ENCODE measurements around the gene PEAK1.
"Not testable (repeated sequence)": the region's sequence is repeated elsewhere in the genome, so short reads cannot be mapped to it uniquely, and the experiment has no call there.

PEAK1 gene

DNA sequence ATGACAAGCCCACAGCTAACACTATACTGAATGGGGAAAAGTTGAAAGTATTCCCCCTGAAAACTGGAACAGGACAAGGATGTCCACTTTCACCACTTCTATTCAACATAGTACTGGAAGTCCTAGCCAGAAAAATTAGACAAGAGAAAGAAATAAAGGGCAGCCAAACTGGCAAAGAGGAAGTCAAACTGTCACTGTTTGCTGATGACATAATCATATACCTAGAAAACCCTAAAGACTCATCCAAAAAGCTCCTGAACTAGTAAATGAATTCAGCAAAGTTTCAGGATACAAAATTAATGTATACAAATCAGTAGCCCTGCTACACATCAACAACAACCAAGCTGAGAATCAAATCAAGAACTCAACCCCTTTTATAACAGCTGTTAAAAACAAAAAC, 146.8 kb downstream of the PEAK1 start:
- not testable (repeated sequence) for ATAC-seq (replicated peaks); H3K9me3 Mint-ChIP-seq; DNase-seq; H3K27me3 Mint-ChIP-seq; H3K27ac Mint-ChIP-seq; H3K4me3 Mint-ChIP-seq
- H3K36me3 Mint-ChIP-seq = peaks cover 26 to 54% of the 10 kb centered on the region in 2 donors
- H3K4me1 Mint-ChIP-seq = peaks cover 17 to 33% of the 10 kb centered on the region in 2 donors

DNA sequence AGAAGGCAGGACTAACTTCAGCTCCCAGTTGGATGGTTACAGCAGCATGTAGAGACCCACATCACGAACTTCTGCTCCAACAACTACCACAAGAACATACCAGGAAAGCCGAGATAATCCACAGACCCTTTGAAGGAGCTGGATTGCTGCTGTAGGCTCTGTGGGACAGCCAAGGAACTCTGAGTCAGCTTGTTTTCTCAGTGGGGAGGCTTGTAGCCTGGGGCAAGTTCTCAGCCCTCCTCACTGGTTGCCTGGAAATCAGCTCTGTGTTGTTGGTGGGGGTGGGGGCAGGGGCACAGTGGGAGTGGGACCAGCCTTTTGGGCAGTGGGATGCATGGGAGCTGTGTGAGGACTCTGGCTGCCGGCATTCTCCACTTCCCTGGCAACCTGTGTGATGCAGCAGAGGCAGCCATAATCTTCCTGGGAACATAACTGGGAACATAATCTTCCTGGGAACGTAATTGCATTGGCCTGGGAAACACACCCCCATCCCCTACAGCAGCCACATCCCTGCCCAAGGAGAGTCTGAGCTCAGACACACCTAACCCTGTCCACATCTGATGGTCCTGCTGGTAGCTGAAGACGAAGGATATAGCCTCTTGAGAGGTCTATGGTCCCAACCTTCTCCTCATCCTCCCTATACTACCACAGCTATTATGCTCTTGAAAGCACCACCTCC, 153.1 kb downstream of the PEAK1 start:
- ATAC-seq (replicated peaks) (no peak), DNase-seq (no peak)
- Mint-ChIP-seq H3K9me3 (peaks cover 5 to 6% of the 10 kb centered on the region in 2 donors), H3K4me1 (peaks cover 1 to 2% of the 10 kb centered on the region in 2 donors), H3K27me3 (no peaks in the 10 kb centered on the region), H3K27ac (no peak overlapping the region), H3K36me3 (peaks cover 42 to 53% of the 10 kb centered on the region in 2 donors), H3K4me3 (no peak overlapping the region)

GRCh38 chr15:77255385-77255784, 164.5 kb downstream of the PEAK1 start:
- no peak overlapping the region for H3K27ac Mint-ChIP-seq
- H3K4me3 Mint-ChIP-seq = no peak overlapping the region
- peaks cover 0 to 2% of the 10 kb centered on the region in 2 donors for H3K9me3 Mint-ChIP-seq
- peaks cover 0 to 1% of the 10 kb centered on the region in 2 donors for H3K4me1 Mint-ChIP-seq
- H3K27me3 Mint-ChIP-seq = no peaks in the 10 kb centered on the region
- ATAC-seq (replicated peaks) = no peak
- DNase-seq = no peak
- H3K36me3 Mint-ChIP-seq = peaks cover 6 to 11% of the 10 kb centered on the region in 2 donors

DNA sequence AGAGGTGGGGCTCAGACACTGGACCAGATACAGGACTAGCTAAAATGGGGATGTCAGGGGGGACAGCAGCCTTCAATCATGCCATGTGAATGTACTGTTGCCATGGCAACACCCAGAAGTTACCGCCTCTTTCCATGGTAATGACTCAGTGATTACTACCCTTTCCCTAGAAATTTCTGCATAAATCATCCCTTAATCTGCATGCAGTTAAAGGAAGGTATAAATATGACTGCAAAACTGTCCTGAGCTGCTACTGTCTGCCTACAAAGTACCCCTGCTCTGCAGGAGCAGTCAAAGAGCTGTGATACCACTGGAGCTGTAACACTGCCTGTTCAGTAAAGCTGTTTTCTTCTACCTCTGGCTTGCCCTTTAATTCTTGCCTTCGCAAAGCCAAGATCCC, 168.2 kb downstream of the PEAK1 start:
- Mint-ChIP-seq H3K36me3 (peaks cover 10 to 13% of the 10 kb centered on the region in 2 donors), H3K4me3 (no peak overlapping the region), H3K9me3 (no peaks in the 10 kb centered on the region), H3K27ac (no peak overlapping the region), H3K4me1 (peaks cover 0 to 1% of the 10 kb centered on the region in 2 donors), H3K27me3 (no peaks in the 10 kb centered on the region)
- DNase-seq (no peak), ATAC-seq (replicated peaks) (no peak)

- no peaks in the 10 kb centered on the region for H3K9me3 Mint-ChIP-seq
- ATAC-seq (replicated peaks) = no peak
- peaks cover 15 to 20% of the 10 kb centered on the region in 2 donors for H3K36me3 Mint-ChIP-seq
- peaks cover 5 to 18% of the 10 kb centered on the region in 2 donors for H3K4me1 Mint-ChIP-seq
- no peak overlapping the region for H3K27ac Mint-ChIP-seq
- no peak for DNase-seq
- no peaks in the 10 kb centered on the region for H3K27me3 Mint-ChIP-seq
- H3K4me3 Mint-ChIP-seq = no peak overlapping the region
Observed at GRCh38 chr15:77247116-77247515, 172.8 kb downstream of the PEAK1 start.

- Mint-ChIP-seq H3K4me1 (peaks cover 5 to 18% of the 10 kb centered on the region in 2 donors), H3K27me3 (no peaks in the 10 kb centered on the region), H3K36me3 (peaks cover 12 to 19% of the 10 kb centered on the region in 2 donors), H3K27ac (no peak overlapping the region), H3K4me3 (no peak overlapping the region), H3K9me3 (no peaks in the 10 kb centered on the region)
- ATAC-seq (replicated peaks) (no peak), DNase-seq (no peak)
Observed at GRCh38 chr15:77243716-77244401, 176.0 kb downstream of the PEAK1 start.

- DNase-seq (no peak), ATAC-seq (replicated peaks) (no peak)
- H3K9me3 Mint-ChIP-seq = no peaks in the 10 kb centered on the region
- H3K4me1 Mint-ChIP-seq = peaks cover 5 to 18% of the 10 kb centered on the region in 2 donors
- no peak overlapping the region for H3K4me3 Mint-ChIP-seq
- no peaks in the 10 kb centered on the region for H3K27me3 Mint-ChIP-seq
- H3K27ac Mint-ChIP-seq = no peak overlapping the region
- H3K36me3 Mint-ChIP-seq = peaks cover 13 to 23% of the 10 kb centered on the region in 2 donors
Observed at GRCh38 chr15:77243135-77243534, 176.8 kb downstream of the PEAK1 start.

DNA sequence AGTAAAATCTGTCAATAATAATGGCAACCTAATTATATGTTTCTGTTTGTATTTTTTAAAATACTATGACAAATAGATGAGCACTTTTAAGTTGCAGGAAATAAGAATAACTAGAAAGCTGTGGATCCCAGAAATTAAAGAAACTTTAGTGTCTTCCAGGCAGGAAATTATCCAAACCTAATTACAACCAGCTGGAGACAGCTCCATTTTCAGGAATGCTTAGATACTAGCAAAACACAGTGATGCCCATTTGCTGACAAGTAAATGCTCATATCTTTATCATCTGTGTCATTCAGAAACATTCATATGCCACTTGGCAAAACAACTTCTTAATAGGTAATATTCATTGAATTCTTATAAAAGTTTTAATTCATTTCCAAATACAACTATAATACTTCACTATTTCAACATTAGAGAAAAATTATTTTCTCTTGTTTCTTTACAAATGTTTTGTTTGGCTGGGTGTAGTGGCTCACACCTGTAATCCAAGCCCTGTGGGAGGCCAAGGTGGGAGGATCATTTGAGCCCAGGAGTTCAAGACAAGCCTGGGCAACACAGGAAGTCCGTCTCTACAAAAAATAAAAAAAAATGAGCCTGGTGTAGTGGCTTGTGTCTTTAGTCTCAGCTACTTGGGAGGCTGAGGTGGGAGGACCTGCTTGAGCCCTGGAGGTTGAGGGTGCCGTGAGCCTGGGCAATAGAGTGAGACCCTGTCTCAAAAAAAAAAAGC, 179.9 kb downstream of the PEAK1 start:
- ATAC-seq (replicated peaks) (no peak), DNase-seq (no peak)
- no peaks in the 10 kb centered on the region for H3K27me3 Mint-ChIP-seq
- peaks cover 3 to 9% of the 10 kb centered on the region in 2 donors for H3K9me3 Mint-ChIP-seq
- no peak overlapping the region for H3K27ac Mint-ChIP-seq
- H3K4me3 Mint-ChIP-seq = no peak overlapping the region
- peaks cover 30 to 42% of the 10 kb centered on the region in 2 donors for H3K36me3 Mint-ChIP-seq
- peaks cover 7 to 17% of the 10 kb centered on the region in 2 donors for H3K4me1 Mint-ChIP-seq

GRCh38 chr15:77235566-77235965, 184.3 kb downstream of the PEAK1 start:
- Mint-ChIP-seq H3K27me3 (no peaks in the 10 kb centered on the region), H3K4me1 (peaks cover 14 to 21% of the 10 kb centered on the region in 2 donors), H3K9me3 (peaks cover 6 to 11% of the 10 kb centered on the region in 2 donors), H3K27ac (no peak overlapping the region), H3K36me3 (peaks cover 33 to 44% of the 10 kb centered on the region in 2 donors), H3K4me3 (no peak overlapping the region)
- ATAC-seq (replicated peaks) = no peak
- DNase-seq = no peak

GRCh38 chr15:77228828-77229227, 191.1 kb downstream of the PEAK1 start:
- Mint-ChIP-seq H3K9me3 (peaks cover 0 to 1% of the 10 kb centered on the region in 2 donors), H3K4me1 (peaks cover 12 to 36% of the 10 kb centered on the region in 2 donors), H3K36me3 (peaks cover 8 to 13% of the 10 kb centered on the region in 2 donors), H3K4me3 (no peak overlapping the region), H3K27ac (no peak overlapping the region), H3K27me3 (no peaks in the 10 kb centered on the region)
- ATAC-seq (replicated peaks) (no peak), DNase-seq (no peak)

DNA sequence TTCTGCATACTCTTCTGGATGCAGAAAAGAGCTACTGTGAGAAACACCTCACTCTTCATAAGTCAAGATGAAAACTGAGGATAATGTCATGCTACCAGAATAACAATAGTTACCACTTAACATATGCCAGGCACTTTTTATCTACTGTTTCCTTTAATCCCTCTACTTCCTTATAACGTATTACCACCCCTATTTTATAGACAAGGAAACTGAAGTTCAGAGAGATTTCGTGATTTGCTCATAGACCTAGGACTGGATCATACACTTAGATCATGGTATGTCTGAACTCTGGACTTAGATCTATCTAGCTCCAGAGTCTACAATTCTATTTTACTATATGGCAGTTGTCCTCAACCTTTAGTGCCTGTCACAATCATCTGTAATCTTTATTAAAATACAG, 193.3 kb downstream of the PEAK1 start:
- no peaks in the 10 kb centered on the region for H3K27me3 Mint-ChIP-seq
- ATAC-seq (replicated peaks) (no peak), DNase-seq (no peak)
- H3K27ac Mint-ChIP-seq = no peak overlapping the region
- H3K4me1 Mint-ChIP-seq = peaks cover 5 to 18% of the 10 kb centered on the region in 2 donors
- H3K4me3 Mint-ChIP-seq = no peak overlapping the region
- H3K9me3 Mint-ChIP-seq = peaks cover 0 to 1% of the 10 kb centered on the region in 2 donors
- peaks cover 2 to 7% of the 10 kb centered on the region in 2 donors for H3K36me3 Mint-ChIP-seq

DNA sequence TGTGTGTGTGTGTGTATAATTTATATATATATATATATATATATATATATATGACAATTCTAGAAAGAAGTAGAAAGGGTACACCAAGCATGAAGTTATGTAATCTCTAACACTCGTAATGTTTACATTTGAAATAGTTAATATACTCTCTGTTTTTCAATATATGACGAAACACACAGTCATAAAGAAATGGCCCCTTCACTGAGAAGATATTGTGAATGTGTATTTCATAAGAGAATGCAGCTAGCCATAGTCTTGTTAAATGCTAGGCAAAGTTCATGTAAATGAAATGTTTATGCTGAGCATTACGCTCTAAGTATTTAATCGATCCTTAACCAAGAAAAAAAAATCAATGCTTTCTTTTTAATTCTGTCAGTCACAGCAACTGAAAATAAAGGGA, 194.3 kb downstream of the PEAK1 start:
- no peak for DNase-seq
- H3K27ac Mint-ChIP-seq = no peak overlapping the region

DNA sequence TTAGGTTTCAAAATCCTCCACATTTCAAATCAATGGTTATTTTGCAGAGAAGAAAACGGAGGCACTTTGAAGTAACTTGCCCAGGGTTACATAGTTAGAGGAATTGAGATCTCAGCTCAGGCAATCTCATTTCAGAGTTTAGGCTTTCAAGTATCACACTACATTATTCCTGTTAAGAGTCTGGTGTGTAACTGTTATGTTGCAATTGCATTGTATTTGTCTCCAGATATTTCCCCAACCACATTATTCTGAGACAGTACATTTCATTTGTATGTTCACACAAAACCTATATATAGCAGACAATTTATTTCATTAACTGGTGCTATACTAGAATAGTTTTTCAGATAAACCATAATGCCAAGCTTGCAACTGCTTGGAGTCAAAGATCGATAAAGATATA, 194.8 kb downstream of the PEAK1 start:
- Mint-ChIP-seq H3K27ac (no peak overlapping the region), H3K36me3 (no peaks in the 10 kb centered on the region), H3K9me3 (no peaks in the 10 kb centered on the region), H3K4me1 (peaks cover 3 to 13% of the 10 kb centered on the region in 2 donors), H3K4me3 (no peak overlapping the region), H3K27me3 (no peaks in the 10 kb centered on the region)
- DNase-seq (no peak), ATAC-seq (replicated peaks) (no peak)

More for the DNA sequence above, 194.3 kb downstream of the PEAK1 start:
- peaks cover 0 to 1% of the 10 kb centered on the region in 2 donors for H3K9me3 Mint-ChIP-seq
- no peak overlapping the region for H3K4me3 Mint-ChIP-seq
- no peaks in the 10 kb centered on the region for H3K27me3 Mint-ChIP-seq
- H3K36me3 Mint-ChIP-seq = peaks cover under 1 to 5% of the 10 kb centered on the region in 2 donors
- ATAC-seq (replicated peaks) = no peak
- peaks cover 4 to 16% of the 10 kb centered on the region in 2 donors for H3K4me1 Mint-ChIP-seq

GRCh38 chr15:77224352-77224751, 195.6 kb downstream of the PEAK1 start:
- Mint-ChIP-seq H3K9me3 (no peaks in the 10 kb centered on the region), H3K27ac (no peak overlapping the region), H3K36me3 (peaks cover 0 to 2% of the 10 kb centered on the region in 2 donors)

More at GRCh38 chr15:77224352-77224751, 195.6 kb downstream of the PEAK1 start:
- DNase-seq (no peak), ATAC-seq (replicated peaks) (no peak)
- H3K27me3 Mint-ChIP-seq = no peaks in the 10 kb centered on the region
- H3K4me3 Mint-ChIP-seq = no peak overlapping the region
- H3K4me1 Mint-ChIP-seq = peaks cover 3 to 13% of the 10 kb centered on the region in 2 donors
